Measurements from ENCODE around the gene NDUFA8.

Gene NDUFA8

DNA sequence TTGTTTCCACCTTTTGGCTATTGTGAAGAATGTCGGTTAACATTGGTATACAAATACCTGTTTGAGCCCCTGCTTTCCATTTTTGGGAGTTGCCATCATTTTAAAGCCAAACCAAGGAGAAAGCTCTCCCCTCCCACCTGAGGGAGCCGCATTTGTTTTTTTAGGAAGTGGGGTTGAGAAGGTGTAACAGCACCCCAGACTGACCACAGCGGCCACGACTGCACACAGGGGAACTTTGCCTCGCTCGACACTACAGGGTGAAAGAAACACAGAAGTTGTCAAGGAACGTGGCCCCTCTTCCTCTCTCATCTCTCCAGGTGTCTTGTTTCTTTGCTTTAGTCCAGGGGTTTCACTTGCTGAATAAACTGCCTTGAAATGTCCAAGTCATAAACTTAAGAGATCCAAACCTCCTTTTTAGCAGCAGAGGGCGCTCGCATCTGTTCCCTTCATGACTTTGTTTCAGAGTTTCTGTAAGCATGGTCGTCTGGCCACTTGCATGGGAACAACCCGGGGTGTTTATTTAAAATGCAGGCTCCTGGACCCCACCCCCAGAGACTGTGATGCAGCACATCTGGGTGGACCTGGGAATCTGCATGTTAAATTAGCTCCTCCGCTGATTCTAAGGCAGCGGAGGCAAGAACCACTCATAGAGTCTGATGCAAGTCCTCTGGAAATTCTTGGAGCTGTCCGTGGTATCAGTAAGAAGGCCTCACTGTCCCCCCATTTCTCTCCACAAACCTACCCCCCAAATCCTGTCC is 64.4 kb downstream of the NDUFA8 start:
- peak; percentile 59 for DNase-seq
